GM11168 (cell line): ENCODE measurements around the gene NME3.
"Not testable (repeated sequence)": the region's sequence is repeated elsewhere in the genome, so short reads cannot be mapped to it uniquely, and the experiment has no call there.

Experiments
- in situ Hi-C: fragments of 300-500 bp; cut with MboI; formaldehyde crosslinking; loops from one replicate; pipeline ENCODE4 v1.12.0; 2022; ENCODE audit warnings: low sequenced_read_pairs; ENCODE audit not compliant: unreplicated experiment

Gene NME3

DNA sequence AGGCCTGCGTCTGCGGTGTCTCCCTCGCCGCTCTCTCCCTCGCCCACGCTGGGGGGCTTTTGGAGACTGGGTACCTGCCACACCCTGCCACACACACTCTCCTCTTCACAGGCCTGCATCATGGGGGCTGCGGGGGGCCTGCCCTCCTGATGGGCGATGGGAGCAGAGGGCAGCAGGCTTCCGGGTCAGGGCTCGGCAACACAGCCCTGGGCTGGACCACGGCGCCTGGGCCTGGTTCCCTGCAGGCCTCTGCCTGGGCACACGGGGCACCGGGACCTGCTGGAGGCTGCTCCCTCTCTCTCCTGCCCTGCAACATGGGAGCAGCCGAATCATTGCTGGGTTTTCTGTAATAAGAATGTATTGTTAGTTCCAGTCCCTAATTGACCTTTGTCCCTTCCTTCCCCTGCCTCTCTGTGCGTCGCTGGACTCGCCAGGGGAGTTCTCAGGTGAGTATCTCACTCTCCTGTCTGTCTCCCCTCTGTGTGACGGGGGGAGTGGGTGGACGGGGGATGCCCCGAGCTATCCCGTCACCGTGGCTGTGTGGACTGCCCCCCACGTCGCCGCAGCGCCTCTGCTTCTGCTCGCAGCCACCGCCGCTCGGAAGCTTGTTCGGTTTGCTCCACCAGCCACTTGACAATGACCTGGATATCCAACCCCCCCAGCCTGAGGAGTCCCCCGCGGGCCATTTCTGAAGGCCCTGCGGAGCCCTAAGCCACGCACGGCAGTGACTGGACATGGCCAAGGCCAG is 13.5 kb downstream of the NME3 start:
- in situ Hi-C loops, result no loop called here

GRCh38 chr16:1754204-1754603 is 17.1 kb downstream of the NME3 start:
- in situ Hi-C loops, result no loop called here

- in situ Hi-C loops, result no loop called here
Observed at GRCh38 chr16:1752853-1753252, 18.5 kb downstream of the NME3 start.

GRCh38 chr16:1751946-1752345 is 19.4 kb downstream of the NME3 start:
- in situ Hi-C loops, result no loop called here

DNA sequence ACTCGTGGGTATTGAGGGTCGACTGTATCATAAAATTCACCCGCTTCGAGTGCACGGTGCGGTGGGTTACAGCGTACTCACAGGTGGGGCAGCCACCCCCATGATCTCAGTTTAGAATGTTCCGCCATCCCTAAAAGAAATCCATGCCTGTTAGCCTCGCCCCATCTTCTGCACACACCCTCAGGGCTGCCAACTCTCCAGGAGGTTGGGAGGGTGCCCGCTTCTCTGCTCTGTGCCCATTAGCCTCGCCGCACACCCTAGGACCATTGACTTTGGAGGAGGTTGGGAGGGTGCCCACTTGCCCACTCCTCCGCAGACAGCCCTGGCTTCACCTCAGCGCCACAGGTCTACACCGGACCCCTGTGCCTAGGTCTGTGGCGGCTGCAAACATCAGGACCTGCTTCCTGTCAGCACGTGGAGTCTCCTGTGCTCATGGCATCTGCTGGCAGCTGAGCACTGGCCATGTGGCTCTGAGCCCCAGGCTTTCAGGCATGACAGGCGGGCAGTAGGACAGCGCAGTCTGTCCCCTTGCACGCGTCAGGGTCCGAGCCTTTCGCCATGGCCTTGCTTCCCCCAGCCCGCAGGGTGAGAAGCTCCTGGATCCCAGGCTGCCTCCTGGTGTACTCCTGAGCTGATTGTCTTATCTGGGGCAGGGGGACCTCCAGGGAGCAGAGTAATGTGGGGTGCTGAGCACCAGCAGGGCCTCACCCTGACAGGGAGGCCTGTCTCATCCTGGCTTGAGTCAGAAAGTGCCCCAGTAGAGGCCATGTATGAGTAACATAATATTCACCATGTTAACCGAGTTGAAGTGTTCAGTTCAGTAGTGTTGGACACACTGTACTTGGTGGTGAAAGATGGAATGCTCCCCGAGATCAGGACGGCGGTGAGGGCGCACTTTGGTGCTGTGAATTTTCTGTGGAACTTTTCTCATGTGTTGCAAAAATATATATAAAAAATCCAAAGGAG is 21.9 kb downstream of the NME3 start:
- in situ Hi-C loops, result no loop called here

- in situ Hi-C loops, result no loop called here
Observed at GRCh38 chr16:1747934-1748333, 23.4 kb downstream of the NME3 start.

DNA sequence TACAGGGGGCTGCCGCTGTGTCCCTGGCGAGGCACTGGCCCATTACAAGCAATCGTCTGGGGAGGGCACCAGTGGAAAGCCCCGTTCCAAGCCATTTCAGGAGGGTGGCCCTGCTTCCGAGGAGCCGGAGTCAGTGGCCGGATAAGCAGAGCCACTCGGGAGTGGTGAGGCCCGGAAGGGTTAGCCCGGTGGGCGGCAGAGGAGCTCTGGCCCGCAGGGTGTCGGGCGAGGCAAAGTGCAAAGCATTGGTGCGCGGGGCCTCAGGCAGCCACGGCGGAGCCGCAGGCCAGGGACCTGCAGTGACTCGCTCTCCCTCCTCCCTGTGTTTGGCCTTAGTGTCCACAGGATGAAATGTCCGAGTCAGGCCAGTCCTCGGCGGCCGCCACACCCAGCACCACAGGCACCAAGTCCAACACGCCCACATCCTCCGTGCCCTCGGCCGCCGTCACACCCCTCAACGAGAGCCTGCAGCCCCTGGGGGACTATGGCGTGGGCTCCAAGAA is 24.6 kb downstream of the NME3 start:
- in situ Hi-C loops, result no loop called here

- in situ Hi-C loops, result no loop called here
Observed at GRCh38 chr16:1745900-1746692, 25.2 kb downstream of the NME3 start.

DNA sequence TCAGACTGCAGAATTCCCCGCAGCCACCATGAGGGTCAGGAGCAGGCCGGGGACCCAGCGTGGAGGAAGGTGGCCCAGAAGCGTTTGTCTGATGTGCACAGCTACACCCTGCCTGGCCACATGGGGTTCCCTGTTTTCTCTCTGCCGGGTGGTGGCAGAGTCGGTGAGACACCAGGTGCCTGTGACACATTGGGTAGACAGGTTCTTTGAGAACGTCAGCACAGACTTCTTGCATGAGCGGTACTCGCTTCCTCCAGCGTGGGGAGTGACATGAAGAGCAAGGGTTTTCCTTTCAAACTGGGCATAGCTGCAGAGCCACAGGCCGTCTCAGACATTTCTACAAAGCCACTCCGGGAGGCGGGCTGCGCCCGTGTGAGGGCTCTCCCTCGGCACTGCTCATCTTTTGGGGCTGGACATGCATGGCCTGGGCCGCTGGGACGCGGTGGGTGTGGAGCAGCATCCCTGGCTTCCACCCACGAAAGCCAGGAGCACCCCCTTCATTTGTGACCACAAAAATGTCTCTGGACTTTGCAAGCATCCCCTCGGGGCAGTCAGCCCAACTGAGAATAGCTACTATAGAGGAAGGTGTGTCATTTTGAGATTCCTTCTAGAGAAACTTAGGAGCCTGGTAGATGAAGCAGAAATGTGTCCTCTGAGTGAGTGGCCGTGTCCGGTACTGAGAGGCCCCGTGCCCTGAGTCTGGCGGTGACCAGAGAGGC is 26.0 kb downstream of the NME3 start:
- in situ Hi-C loops, result no loop called here

DNA sequence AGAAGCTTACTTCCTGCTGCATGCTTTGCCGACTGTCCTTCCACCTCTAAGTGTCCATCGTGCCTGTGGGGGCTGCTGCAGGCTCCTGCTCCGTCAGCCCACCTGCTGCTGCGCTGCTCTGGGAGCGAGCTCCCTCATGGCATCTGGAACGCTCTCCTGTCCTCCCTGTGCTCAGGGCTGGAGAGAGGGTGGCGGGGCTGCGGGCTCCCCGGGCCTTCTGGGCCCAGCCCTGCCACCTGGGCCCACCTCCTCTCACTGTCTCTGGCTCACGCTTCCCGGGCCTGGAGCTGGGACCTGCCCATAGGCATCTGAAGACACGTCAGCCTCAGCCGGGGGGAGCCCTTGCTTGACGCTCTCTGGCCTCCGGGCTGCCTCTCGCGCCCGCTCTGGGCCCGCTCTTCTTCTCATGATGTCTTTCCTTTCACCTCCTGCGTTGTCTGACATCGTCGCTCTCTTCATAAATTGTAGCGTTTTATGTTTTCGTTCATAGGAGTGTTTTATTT is 27.0 kb downstream of the NME3 start:
- in situ Hi-C loops, result no loop called here

DNA sequence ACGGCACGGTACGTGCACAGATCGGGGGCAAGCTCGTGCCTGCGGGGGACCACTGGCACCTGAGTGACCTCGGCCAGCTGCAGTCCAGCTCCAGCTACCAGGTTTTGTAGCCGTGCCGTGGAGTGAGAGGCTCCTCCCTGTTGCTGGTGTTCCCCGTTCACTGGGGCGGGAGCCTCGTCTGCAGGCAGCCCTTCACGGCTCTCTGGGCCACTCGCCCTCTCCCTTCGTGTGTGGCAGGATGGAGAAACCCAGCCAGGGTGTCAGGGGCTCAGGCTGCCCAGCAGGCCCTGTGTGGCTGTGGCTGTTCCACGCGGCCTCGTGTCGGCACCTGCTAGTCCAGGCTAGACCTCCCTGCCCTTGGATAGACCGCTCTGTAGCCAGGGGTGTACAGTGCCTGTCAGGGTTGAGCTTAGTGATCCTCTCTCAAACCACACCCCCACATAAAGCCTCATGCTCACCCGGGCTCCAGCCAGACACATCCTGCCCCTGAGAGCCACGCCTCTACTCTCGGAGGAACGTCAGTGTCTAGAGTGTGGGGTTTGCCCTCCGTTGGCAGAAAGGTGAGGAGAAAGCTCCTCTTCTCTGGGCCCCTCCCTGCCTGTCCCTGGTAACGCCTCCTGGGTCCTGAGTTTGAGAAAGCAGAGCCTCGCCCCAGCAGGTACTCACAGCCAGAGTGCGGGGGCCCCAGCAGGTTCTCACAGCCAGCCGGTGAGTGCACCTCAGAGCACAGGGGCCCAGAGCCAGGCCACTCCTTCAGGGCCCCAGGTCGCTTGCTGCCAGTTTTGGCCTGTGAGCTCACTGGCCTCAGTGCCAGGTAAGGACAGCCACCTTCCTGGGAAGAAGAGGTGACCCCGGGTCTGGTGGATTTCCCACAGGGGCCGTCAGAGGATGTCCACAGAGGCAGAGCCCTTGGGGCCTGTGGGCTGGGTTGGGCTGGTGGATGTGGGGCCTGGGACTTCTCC is 27.7 kb downstream of the NME3 start:
- in situ Hi-C loops, result no loop called here

DNA sequence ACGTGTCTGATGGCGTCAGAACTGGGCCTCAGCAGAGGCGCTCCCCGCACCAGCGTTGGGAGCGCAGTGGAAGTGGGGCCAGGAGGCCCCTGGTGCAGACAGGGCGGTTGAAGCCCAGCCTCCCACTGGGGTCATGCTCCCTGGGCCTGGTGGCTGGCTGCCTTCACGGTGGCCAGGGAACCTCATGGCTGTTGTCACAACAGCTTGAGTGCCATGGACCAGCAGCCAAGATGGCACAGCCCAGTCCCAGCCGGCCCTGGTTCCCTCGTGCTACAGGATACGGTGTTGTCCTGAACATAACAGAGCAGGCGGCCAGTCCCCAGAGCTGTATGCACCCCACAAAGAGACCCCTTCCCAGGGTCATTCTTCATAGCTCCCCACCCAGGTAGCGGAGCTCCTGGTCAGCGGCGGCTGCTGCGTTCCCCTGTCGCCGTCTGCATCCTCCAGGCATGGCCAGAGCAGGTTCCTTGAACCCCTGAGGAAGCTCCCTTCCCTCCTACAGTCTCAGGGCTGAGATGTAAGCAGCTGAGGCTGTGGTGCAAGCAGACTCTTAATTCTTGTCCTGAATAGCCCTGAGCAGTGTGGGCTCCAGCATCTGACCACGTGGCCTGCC is 29.7 kb downstream of the NME3 start:
- in situ Hi-C loops, result no loop called here

- in situ Hi-C loops, result no loop called here
Observed at GRCh38 chr16:1740781-1741490, 30.4 kb downstream of the NME3 start.

GRCh38 chr16:1740234-1740633 is 31.1 kb downstream of the NME3 start:
- in situ Hi-C loops, result no loop called here

DNA sequence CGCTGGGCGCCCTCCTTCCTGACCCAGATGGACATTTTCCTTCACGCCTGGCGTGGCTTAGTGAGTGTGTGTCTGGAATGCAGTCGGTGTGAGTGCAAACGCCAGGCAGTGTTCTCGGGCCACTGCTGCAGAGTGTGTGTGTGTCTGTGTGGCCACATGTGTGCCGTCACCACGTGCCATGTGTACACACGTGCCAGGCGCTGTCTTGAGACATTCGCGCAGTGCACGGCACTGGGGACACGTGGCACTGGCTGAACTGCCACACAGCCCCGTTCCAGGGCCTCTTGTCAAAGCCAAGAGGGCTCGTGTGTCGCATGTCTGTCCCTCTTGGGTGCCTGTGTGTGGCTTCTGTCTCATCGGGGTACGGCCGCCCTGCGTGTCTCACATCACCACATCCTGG is 36.5 kb downstream of the NME3 start:
- in situ Hi-C loops, result no loop called here

GRCh38 chr16:1734123-1734522 is 37.2 kb downstream of the NME3 start:
- in situ Hi-C loops, result no loop called here

DNA sequence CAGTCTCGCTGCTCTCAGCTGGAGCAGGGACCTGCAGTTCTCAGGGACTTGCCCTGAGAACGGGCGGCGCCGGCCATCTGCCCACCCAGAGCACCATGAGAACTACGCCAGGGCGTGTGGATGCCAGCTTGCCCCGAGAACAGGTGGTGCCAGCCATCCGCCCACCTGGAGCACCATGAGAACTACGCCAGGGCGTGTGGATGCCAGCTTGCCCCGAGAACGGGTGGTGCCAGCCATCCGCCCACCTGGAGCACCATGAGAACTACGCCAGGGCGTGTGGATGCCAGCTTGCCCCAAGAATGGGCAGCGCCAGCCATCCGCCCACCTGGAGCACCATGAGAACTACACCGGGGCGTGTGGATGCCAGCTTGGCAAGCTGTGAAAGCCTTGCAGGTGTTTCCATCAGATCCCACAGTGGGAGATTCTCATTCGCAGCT is 38.8 kb downstream of the NME3 start:
- in situ Hi-C loops, result not testable (repeated sequence)
